HG03520 (cell line): ENCODE measurements around the gene NSRP1.
"Not testable (repeated sequence)": the region's sequence is repeated elsewhere in the genome, so short reads cannot be mapped to it uniquely, and the experiment has no call there.

Experiments
- ATAC-seq: cut with Tn5 transposase; IDR thresholded peaks from one replicate; pipeline ENCODE4 v1.9.1; 2021; ENCODE audit warnings: mild to moderate bottlenecking, moderate library complexity; ENCODE audit not compliant: unreplicated experiment

NSRP1 gene

GRCh38 chr17:30220414-30220813 lies 103.8 kb downstream of the NSRP1 start:
- ATAC-seq: no peak

GRCh38 chr17:30221346-30221745 lies 104.7 kb downstream of the NSRP1 start:
- ATAC-seq: no peak

DNA sequence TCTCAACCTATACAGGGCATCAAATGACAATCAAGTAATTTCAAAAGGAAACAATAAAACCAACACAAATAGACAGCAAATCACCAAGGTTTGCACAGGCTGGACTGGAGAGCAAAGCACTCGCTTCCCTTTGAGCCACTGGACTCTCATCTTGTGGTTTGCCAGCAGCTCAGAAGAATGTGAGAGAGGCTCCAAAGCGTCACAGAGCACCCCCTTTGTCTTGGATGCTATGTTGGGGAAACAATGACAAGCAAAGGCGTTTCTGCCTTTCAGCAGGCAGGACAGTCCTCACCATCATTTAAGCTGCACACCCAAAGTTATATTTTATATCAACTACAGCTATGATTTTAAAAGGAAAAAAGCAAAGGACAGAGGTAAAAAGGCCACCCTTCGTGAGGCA lies 105.6 kb downstream of the NSRP1 start:
- ATAC-seq: no peak

- no peak for ATAC-seq
Measured at GRCh38 chr17:30222721-30223175, 106.1 kb downstream of the NSRP1 start.

DNA sequence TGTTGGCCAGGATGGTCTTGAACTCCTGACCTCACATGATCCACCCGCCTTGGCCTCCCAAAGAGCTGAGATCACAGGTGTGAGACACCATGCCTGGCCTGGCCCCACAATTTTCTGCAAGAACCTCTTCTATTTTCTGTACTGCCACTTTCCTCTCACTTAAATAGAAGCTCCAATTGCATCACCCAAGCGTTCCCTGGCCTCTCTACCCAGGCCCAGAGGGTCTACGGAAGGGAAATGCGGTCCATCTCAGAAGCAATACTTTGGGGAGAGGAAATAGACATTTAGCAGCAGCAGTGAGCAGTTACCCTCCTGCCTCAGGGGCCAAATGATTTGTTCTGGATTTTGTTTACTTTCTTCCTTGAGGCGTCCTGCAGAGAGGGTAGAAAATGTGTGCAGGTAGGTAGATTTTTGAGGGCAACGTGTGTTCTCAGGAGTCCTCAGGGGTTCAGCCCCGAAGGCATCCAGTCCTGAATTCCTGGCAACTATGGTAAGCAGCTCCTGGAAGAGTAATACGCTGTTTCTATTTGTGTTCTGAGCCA lies 107.9 kb downstream of the NSRP1 start:
- no peak for ATAC-seq

GRCh38 chr17:30225112-30225511 lies 108.5 kb downstream of the NSRP1 start:
- ATAC-seq: no peak

GRCh38 chr17:30225919-30226553 lies 109.4 kb downstream of the NSRP1 start:
- ATAC-seq: no peak

- no peak for ATAC-seq
Measured at GRCh38 chr17:30226878-30227277, 110.3 kb downstream of the NSRP1 start.

- ATAC-seq: no peak
Measured at GRCh38 chr17:30228011-30228410, 111.4 kb downstream of the NSRP1 start.

DNA sequence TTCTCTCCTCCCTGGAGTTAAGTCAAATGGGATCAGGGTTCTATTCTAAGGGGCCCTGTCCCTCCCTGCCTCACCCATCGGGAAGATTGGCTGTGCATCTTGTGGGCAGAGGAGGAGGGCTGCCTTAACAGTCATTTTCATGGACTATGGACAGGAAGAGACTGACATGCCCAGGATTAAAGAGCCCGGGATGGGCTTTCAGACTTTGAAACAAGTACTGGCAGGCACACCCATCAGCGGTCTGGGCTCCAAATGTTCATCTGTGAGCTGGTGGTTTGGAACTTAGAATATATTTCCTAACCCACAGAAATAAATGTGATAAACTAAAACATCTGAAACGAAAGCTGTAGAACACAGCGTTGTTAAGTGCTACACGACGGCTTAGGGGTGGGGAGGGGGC lies 112.4 kb downstream of the NSRP1 start:
- no peak for ATAC-seq

GRCh38 chr17:30230009-30230408 lies 113.4 kb downstream of the NSRP1 start:
- not testable (repeated sequence) for ATAC-seq

GRCh38 chr17:30230596-30231125 lies 114.0 kb downstream of the NSRP1 start:
- no peak for ATAC-seq

- ATAC-seq: no peak
Measured at GRCh38 chr17:30232015-30232823, 115.6 kb downstream of the NSRP1 start.

DNA sequence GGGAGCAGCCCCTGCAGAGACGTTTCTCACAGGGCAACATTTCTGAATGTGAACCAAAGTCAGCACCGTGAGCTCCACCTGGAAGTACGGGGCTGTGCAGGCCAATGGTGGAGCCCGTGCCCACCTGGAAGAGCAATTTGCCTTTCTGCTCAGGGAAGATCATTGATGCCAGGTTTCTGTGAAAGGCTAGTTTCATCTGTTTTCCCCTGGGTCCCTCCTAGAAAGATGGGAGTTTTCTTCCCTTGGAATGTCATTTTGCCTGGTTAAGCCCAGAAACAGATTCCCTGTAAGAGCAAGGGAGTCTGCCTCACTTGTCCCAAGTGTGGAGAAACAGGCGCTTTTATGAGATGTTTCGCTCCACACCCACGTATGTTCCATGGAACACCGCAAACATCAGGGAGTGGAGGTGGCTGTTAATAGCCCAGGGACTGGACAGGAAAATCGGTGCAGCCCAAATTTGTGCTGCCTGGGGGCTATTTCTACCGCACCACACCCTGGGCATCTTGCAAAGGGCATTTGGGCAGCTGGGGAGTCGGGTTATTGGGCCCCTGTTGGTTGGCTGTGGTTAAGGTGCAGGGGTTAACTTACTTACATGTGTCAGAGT lies 116.3 kb downstream of the NSRP1 start:
- no peak for ATAC-seq

DNA sequence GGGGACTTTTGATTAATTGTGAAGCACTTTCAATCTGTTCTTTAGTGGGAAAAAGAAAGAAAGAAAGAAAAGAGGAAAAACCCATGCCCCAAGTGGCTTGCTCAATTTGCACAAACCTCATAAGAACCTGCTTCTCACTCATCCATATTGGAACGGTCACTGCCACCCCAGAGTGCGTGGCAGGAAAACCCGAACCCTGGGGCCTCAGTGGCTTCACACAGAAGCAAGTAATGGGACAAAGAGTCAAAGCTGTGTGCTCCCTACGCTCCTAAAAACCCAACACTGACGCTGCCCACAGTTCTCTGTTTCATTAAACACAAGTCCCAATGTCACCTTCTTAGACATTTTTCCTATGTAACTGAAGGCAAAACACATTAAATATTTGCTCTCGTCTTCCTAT lies 117.7 kb downstream of the NSRP1 start:
- ATAC-seq: no peak

- no peak for ATAC-seq
Measured at GRCh38 chr17:30234964-30235363, 118.3 kb downstream of the NSRP1 start.

GRCh38 chr17:30235386-30236296 lies 119.0 kb downstream of the NSRP1 start, which contains the start of gene SLC6A4:
TSS of gene SLC6A4 (minus strand) at chr17:30235697. CDS start at chr17:30221958, 13,739 bp downstream.
- ATAC-seq: no peak
